Astrocyte (in vitro differentiated cells and primary cell): ENCODE measurements around the gene SH3BP4.

Experiments used
- CTCF ChIP-seq: IDR thresholded peaks from 2 replicates; pipeline ENCODE4 v1.5.1; 2011; ENCODE audit warnings: low read depth, mild to moderate bottlenecking, inconsistent platforms, low read length, moderate library complexity; ENCODE audit not compliant: insufficient read depth
- EZH2 ChIP-seq: IDR thresholded peaks from 2 replicates; pipeline ENCODE4 v1.6.1; 2012; ENCODE audit warnings: mild to moderate bottlenecking, low read length, inconsistent platforms; ENCODE audit not compliant: insufficient read depth

DNA sequence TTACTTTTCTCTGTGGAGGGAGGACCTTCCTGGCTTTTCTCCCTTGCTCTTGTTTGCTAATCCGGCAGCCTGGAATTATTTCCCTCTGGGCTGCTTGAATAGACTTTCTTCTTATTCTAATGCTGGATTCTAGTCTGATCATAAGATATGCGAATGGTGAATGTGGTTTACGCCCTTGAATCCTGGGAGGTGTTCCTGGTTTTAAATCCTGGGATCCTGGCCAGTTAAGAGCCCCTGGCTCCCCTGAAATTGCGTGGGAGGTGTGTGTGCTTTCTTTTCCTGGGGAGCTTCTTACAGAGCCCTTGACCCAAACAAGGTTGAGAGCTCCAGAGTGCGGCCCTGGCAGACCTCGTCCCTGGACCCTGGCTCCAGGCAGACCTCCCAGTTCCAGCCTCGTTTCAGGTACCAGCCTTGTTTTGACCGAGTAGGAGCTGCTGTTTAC lies 2.8 kb downstream of the SH3BP4 start:
- no peak for TF ChIP-seq CTCF
- TF ChIP-seq EZH2, result no peak
